Lung (tissue), 12 donors: ENCODE results near the gene POPDC2. TPM values are rescaled to one million over a fixed set of nuclear protein-coding genes. Genes with fewer than 3 reads are reported as not detected.

Source experiments
- ATAC-seq: fragments of 200-7000 bp; cut with Tn5 transposase; one replicate; pipeline ENCODE4 v1.9.1; 2020; ENCODE audit warnings: moderate number of reproducible peaks; ENCODE audit not compliant: insufficient read depth, low FRiP score
- DNase-seq, 3 donors: peaks; one replicate each; pipeline ENCODE4 v3.0.0-alpha.2; 2013 to 2017
- H3K27ac ChIP-seq, 2 donors: one replicate each; pipeline ENCODE4 v1.5.1; 2013; ENCODE audit warnings: mild to moderate bottlenecking in 2 of 2, moderate library complexity in 2 of 2, control low read depth in 1 of 2, inconsistent platforms in 1 of 2, low read depth in 1 of 2, low read length in 1 of 2
- H3K27me3 ChIP-seq, 3 donors: one replicate each; pipeline ENCODE4 v1.5.1; 2013; ENCODE audit warnings: low read length in 2 of 3; ENCODE audit not compliant: control insufficient read depth in 3 of 3, insufficient read depth in 3 of 3
- H3K36me3 ChIP-seq, 4 donors: one replicate each; pipeline ENCODE4 v1.5.1; 2013; ENCODE audit warnings: low read length in 4 of 4, mild to moderate bottlenecking in 1 of 4, moderate library complexity in 1 of 4; ENCODE audit not compliant: control insufficient read depth in 4 of 4, insufficient read depth in 4 of 4
- H3K4me1 ChIP-seq, 5 donors: one replicate each; pipeline ENCODE4 v1.5.1; 2013; ENCODE audit warnings: low read length in 5 of 5, mild to moderate bottlenecking in 2 of 5, moderate library complexity in 1 of 5; ENCODE audit not compliant: control insufficient read depth in 5 of 5, insufficient read depth in 5 of 5
- H3K4me3 ChIP-seq: one replicate; pipeline ENCODE4 v1.5.1; 2013; ENCODE audit warnings: mild to moderate bottlenecking, control low read depth, moderate library complexity
- H3K9ac ChIP-seq, 2 donors: one replicate each; pipeline ENCODE4 v1.5.1; 2013; ENCODE audit warnings: low read length in 2 of 2, control low read depth in 1 of 2; ENCODE audit not compliant: insufficient read depth in 1 of 2
- H3K9me3 ChIP-seq, 4 donors: one replicate each; pipeline ENCODE4 v1.5.1; 2013; ENCODE audit warnings: low read length in 3 of 4, mild to moderate bottlenecking in 1 of 4, moderate library complexity in 1 of 4; ENCODE audit not compliant: control insufficient read depth in 4 of 4, insufficient read depth in 3 of 4
- CTCF ChIP-seq: IDR thresholded peaks from 2 replicates; pipeline ENCODE4 v1.5.1; 2012; ENCODE audit warnings: mild to moderate bottlenecking; ENCODE audit errors: control extremely low read depth, extremely low read depth
- WGBS, 2 donors: extraction: QIAGEN DNeasy Blood & Tissue Kit; methylation state at CpG; one replicate each; pipeline ENCODE4 v1.1.7; 2013; 5-methylcytosine and 5-hydroxymethylcytosine counted together
- polyA plus RNA-seq, 2 donors: library from polyadenylated mRNA; stranded (reverse); fragments of 200-250 nt; gene quantifications; one replicate each; pipeline ENCODE4 v1.2.1, GENCODE V29; 2013
- total RNA-seq, 2 donors: library from RNA; depleted of rRNA in 1 of 2; stranded (reverse); fragments of >200 nt in 1 of 2; gene quantifications; one replicate each; pipeline ENCODE4 v1.2.1, GENCODE V29; 2014 to 2021
- donor health status: control.
- donor health status: control.
- donor health status: Bipolar disorder and iron deficiency.
- donor health status: healthy.
- donor health status: DM: yes; HTN: yes; CAD: no.

POPDC2 gene
- total and polyA plus RNA-seq, 4 donors = 1.6 to 3.0 (median 2.0) TPM

GRCh38 chr3:119630880-119631329, 29.5 kb downstream of the POPDC2 start:
- Histone ChIP-seq H3K4me3 (no peak overlapping the region), H3K27ac (no peak overlapping the region), H3K27me3 (no peaks in the 10 kb centered on the region), H3K9ac (no peak overlapping the region), H3K36me3 (no peaks in the 10 kb centered on the region), H3K9me3 (no peaks in the 10 kb centered on the region), H3K4me1 (peaks cover 0 to 19% (median 0%) of the 10 kb centered on the region in 5 donors)
- no peak for DNase-seq
- WGBS, 2 donors = 74 to 84% methylated on average over 7 of the region's 7 CpGs
- no peak for TF ChIP-seq CTCF
- ATAC-seq = no peak

DNA sequence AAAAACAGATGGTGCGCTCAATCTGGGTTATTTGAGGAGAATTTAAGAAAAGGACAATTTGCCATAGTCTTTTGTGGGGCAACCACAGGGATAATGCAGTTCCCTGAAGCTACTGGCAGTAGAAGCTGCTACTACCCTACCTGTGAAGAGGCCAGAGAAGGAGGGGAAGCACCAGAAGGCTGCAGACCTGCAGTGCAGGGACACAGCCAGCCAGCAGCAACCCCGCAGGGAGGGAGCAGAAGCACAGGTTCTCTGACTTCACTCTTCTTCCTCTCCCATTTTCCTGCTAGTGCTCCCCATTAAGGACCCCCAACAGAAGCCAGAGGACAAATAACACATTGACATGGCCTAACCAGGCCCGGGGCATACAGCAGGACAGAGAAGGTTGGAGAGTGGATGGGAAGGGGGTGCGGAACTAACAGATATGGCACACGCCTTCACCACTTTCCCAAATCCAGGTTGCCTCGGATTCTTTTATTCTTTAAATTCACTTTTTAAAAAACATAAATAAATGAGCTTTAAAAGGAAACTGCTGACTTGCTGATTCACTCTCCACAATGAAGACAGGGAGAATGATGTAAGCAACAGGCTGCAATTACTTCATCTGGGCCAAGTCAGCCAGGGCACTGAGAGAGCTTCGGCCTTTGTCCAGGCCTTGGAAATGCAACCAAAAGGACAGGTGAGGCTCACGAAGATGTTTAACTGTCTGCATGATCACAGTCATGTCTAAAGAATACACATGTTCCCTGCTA, 30.1 kb downstream of the POPDC2 start:
- H3K27me3 ChIP-seq = no peaks in the 10 kb centered on the region
- WGBS, 2 donors = 62 to 68% methylated on average over 8 of the region's 8 CpGs
- DNase-seq (peak in 1 of 3 donors; percentile 29), ATAC-seq (no peak)
- no peak for TF ChIP-seq CTCF
- peak overlapping the region in 1 of 2 donors; percentile 29 for H3K27ac ChIP-seq
- H3K4me1 ChIP-seq = peaks cover 0 to 15% (median 0%) of the 10 kb centered on the region in 5 donors
- no peak overlapping the region for H3K9ac ChIP-seq
- no peaks in the 10 kb centered on the region for H3K9me3 ChIP-seq
- H3K4me3 ChIP-seq = no peak overlapping the region
- H3K36me3 ChIP-seq = no peaks in the 10 kb centered on the region

GRCh38 chr3:119628816-119629445, 31.5 kb downstream of the POPDC2 start:
- peak overlapping the region in 1 of 2 donors; percentile 58 for H3K27ac ChIP-seq
- peaks cover 0 to 15% (median 0%) of the 10 kb centered on the region in 5 donors for H3K4me1 ChIP-seq
- ATAC-seq (peak; percentile 51), DNase-seq (no peak)
- H3K9me3 ChIP-seq = no peaks in the 10 kb centered on the region
- no peak overlapping the region for H3K4me3 ChIP-seq
- H3K27me3 ChIP-seq = no peaks in the 10 kb centered on the region
- 61 to 81% methylated on average over 1 of the region's 1 CpG for WGBS, 2 donors
- H3K36me3 ChIP-seq = no peaks in the 10 kb centered on the region
- H3K9ac ChIP-seq = no peak overlapping the region
- TF ChIP-seq CTCF = no peak
